Measurements from ENCODE around the gene CD27.

DNA sequence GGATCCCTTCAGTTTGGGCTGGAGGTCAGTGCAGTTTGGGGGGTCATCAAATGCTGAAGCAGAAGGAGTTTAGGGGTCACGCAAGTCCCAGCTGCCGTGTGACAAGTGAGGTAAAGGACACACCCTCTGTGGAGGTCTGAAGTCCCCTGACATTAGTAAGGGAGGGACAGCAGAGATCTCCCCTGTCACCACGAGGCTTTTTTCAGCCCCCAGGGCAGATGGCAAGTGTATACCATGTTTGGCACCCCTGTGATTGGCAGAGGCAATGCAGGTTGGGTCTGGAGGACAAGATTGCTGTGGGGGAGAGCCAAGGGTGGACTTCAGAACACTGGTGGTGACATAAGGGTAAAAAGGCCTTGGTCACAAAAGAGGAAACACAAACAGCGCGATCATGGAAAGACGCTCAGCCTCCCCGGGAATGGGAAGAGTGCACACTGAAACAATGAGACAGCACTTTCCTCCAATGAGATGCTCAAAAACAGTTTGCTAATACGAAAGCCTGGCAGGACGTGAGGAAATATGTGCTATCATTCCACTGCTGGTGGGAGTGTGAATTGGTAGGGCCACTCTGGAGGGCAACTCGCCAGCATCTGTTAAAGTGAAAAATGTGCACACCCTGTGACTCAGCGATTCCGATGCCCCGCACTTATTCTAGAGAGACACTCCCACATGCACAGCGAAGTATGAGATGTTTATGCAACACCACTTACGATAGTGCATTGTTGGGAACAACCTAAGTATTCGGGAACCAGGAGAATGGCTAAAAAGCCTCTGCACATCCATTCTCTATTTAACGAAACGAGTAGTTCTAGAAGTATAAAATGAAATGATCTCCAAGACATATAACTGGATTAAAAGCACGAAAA, 14.4 kb upstream of the CD27 start:
- TF ChIP-seq, protein P1, sequence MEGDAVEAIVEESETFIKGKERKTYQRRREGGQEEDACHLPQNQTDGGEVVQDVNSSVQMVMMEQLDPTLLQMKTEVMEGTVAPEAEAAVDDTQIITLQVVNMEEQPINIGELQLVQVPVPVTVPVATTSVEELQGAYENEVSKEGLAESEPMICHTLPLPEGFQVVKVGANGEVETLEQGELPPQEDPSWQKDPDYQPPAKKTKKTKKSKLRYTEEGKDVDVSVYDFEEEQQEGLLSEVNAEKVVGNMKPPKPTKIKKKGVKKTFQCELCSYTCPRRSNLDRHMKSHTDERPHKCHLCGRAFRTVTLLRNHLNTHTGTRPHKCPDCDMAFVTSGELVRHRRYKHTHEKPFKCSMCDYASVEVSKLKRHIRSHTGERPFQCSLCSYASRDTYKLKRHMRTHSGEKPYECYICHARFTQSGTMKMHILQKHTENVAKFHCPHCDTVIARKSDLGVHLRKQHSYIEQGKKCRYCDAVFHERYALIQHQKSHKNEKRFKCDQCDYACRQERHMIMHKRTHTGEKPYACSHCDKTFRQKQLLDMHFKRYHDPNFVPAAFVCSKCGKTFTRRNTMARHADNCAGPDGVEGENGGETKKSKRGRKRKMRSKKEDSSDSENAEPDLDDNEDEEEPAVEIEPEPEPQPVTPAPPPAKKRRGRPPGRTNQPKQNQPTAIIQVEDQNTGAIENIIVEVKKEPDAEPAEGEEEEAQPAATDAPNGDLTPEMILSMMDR (IDR thresholded peaks at IDR 0.05), result no peak
- TF ChIP-seq EZH2phosphoT487 (IDR thresholded peaks at IDR 0.05), result no peak
